Natural killer cell (primary cell): ENCODE measurements around the gene ZNF91. TPM values are rescaled to one million over a fixed set of nuclear protein-coding genes. Genes with fewer than 3 reads are reported as not detected.
"Not testable (repeated sequence)": the region's sequence is repeated elsewhere in the genome, so short reads cannot be mapped to it uniquely, and the experiment has no call there.

Source experiments
- ATAC-seq, 3 donors: fragments of 150-1000 bp in 2 of 3; fragments of 200-7000 bp in 1 of 3; cut with Tn5 transposase; 1 replicate in 1 of 3; 2 replicates in 2 of 3; pipeline ENCODE4 v1.10.0; 2021; ENCODE audit warnings: mild to moderate bottlenecking in 2 of 3, moderate library complexity in 2 of 3
- DNase-seq, 2 donors: peaks; one replicate each; pipeline versions ENCODE4 v3.0.0 to v3.0.0-alpha.2; 2013 to 2021; ENCODE audit warnings: mixed read lengths in 1 of 2
- H3K27ac ChIP-seq: one replicate; pipeline ENCODE4 v1.5.1; 2013; ENCODE audit warnings: mild to moderate bottlenecking, low read length
- H3K27me3 ChIP-seq: one replicate; pipeline ENCODE4 v1.6.1; 2013; ENCODE audit warnings: low read length; ENCODE audit not compliant: control insufficient read depth, insufficient read depth
- H3K36me3 ChIP-seq: one replicate; pipeline ENCODE4 v1.6.1; 2013; ENCODE audit warnings: low read length; ENCODE audit not compliant: control insufficient read depth, insufficient read depth
- H3K4me1 ChIP-seq: one replicate; pipeline ENCODE4 v1.6.1; 2013; ENCODE audit warnings: low read length; ENCODE audit not compliant: control insufficient read depth, insufficient read depth
- H3K4me3 ChIP-seq: one replicate; pipeline ENCODE4 v1.5.1; 2013; ENCODE audit warnings: low read length
- H3K9me3 ChIP-seq: one replicate; pipeline ENCODE4 v1.6.1; 2013; ENCODE audit warnings: low read length; ENCODE audit not compliant: control insufficient read depth, insufficient read depth
- H3K27ac Mint-ChIP-seq, 2 donors: one replicate each; pipeline ENCODE4 v1.8.0; 2022; ENCODE audit warnings: mild to moderate bottlenecking in 2 of 2, mixed read lengths in 2 of 2, moderate library complexity in 1 of 2
- H3K27me3 Mint-ChIP-seq, 2 donors: one replicate each; pipeline ENCODE4 v1.8.0; 2022; ENCODE audit warnings: low read depth in 2 of 2, mixed read lengths in 2 of 2
- H3K36me3 Mint-ChIP-seq: one replicate; pipeline ENCODE4 v1.8.0; 2022; ENCODE audit warnings: mixed read lengths
- H3K4me1 Mint-ChIP-seq, 2 donors: one replicate each; pipeline ENCODE4 v1.8.0; 2022; ENCODE audit warnings: mixed read lengths in 2 of 2
- H3K4me3 Mint-ChIP-seq: one replicate; pipeline ENCODE4 v1.8.0; 2022; ENCODE audit warnings: mild to moderate bottlenecking, moderate library complexity, mixed read lengths
- H3K9me3 Mint-ChIP-seq, 2 donors: one replicate each; pipeline ENCODE4 v1.8.0; 2022; ENCODE audit warnings: mixed read lengths in 2 of 2
- CTCF ChIP-seq: fragments of 200-600 bp; IDR thresholded peaks from one replicate; pipeline ENCODE4 v1.8.0; 2022; ENCODE audit warnings: antibody characterized with exemption
- WGBS: methylation state at CpG from one replicate; pipeline ENCODE4 v1.1.7; 2013; ENCODE audit warnings: missing lambda C conversion rate; ENCODE audit not compliant: insufficient coverage; 5-methylcytosine and 5-hydroxymethylcytosine counted together
- intact Hi-C: fragments of 100-400 bp; cut with micrococcal nuclease; formaldehyde crosslinking; loops from one replicate; pipeline ENCODE4 v1.14.2; 2022
- total RNA-seq, 4 donors: library from RNA; stranded (reverse); fragments of 120-200 nt in 1 of 4; gene quantifications; one replicate each; pipeline versions ENCODE4 v1.2.3 to v1.2.4, GENCODE V29; 2013 to 2022

Gene ZNF91
- total RNA-seq, 3 donors from 2014 or later (not counting 1 experiment from before 2014, with no cell fraction given): 92.3 to 144 (median 96.7) TPM

DNA sequence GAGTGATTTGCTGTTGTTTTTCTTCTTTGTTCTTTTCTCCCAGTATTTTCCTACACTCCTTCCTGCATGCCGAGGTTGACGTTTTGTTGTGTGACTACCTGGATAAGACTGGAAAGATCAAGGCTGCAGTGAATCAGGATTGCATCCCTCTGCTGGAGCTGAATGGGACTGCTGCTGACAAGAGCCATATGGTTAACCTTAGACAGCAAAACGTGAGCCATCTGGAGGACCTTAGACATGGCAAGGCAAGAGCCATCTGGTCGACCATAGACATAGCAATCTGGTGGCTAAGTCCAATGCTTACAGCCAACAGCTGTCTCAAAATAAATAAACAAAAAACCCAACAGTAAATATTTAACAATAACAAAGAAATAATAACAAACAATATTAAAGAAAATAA lies 42.6 kb upstream of the ZNF91 start:
- Histone ChIP-seq H3K27ac (no peak overlapping the region), H3K36me3 (no peaks in the 10 kb centered on the region), H3K4me1 (no peaks in the 10 kb centered on the region), H3K4me3 (no peak overlapping the region), H3K9me3 (peaks cover 13% of the 10 kb centered on the region), H3K27me3 (no peaks in the 10 kb centered on the region)
- Mint-ChIP-seq H3K4me1 (no peaks in the 10 kb centered on the region), H3K27me3 (no peaks in the 10 kb centered on the region), H3K9me3 (peaks cover 20 to 33% of the 10 kb centered on the region in 2 donors), H3K4me3 (no peak overlapping the region), H3K27ac (no peak overlapping the region), H3K36me3 (peaks cover 25% of the 10 kb centered on the region)
- 94% methylated on average over 4 of the region's 4 CpGs for WGBS
- intact Hi-C loops: no loop called here
- no peak for DNase-seq
- no peak for ATAC-seq
- TF ChIP-seq CTCF: no peak

- Mint-ChIP-seq H3K4me3 (no peak overlapping the region), H3K4me1 (no peaks in the 10 kb centered on the region), H3K27me3 (no peaks in the 10 kb centered on the region), H3K27ac (no peak overlapping the region), H3K36me3 (peaks cover 25% of the 10 kb centered on the region), H3K9me3 (peaks cover 20 to 33% of the 10 kb centered on the region in 2 donors)
- Histone ChIP-seq H3K36me3 (no peaks in the 10 kb centered on the region), H3K4me1 (no peaks in the 10 kb centered on the region), H3K9me3 (peaks cover 13% of the 10 kb centered on the region), H3K27ac (no peak overlapping the region), H3K27me3 (no peaks in the 10 kb centered on the region), H3K4me3 (no peak overlapping the region)
- WGBS: 90% methylated on average over 4 of the region's 4 CpGs
- intact Hi-C loops: no loop called here
- ATAC-seq: no peak
- DNase-seq: no peak
- no peak for TF ChIP-seq CTCF
Observed at GRCh38 chr19:23436944-23437343, 41.7 kb upstream of the ZNF91 start.

DNA sequence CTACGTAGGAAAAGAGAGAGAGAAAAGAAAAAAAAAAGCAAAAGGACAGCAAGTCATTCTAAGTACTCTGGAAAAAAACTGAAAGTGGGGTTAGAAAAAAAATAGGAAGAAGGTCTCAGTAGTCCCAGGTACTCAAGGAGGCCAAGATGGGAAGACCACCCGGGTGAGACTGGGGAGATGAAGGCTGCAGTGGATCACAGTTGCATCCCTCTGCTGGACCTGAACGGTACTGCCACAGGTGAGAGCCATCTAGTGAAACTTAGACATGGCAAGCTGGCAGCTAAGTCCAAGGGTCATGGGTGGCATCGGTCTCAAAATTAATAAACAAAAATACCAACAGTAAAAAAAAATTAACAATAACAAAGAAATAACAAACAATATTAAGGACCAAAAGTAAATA lies 41.0 kb upstream of the ZNF91 start:
- no peak for TF ChIP-seq CTCF
- Histone ChIP-seq H3K36me3 (no peaks in the 10 kb centered on the region), H3K27ac (no peak overlapping the region), H3K4me3 (no peak overlapping the region), H3K9me3 (peaks cover 13% of the 10 kb centered on the region), H3K27me3 (no peaks in the 10 kb centered on the region), H3K4me1 (no peaks in the 10 kb centered on the region)
- Mint-ChIP-seq H3K4me3 (no peak overlapping the region), H3K36me3 (peaks cover 25% of the 10 kb centered on the region), H3K27ac (no peak overlapping the region), H3K4me1 (no peaks in the 10 kb centered on the region), H3K27me3 (no peaks in the 10 kb centered on the region), H3K9me3 (peaks cover 20 to 33% of the 10 kb centered on the region in 2 donors)
- intact Hi-C loops: no loop called here
- DNase-seq (no peak), ATAC-seq (no peak)
- 97% methylated on average over 4 of the region's 4 CpGs for WGBS

DNA sequence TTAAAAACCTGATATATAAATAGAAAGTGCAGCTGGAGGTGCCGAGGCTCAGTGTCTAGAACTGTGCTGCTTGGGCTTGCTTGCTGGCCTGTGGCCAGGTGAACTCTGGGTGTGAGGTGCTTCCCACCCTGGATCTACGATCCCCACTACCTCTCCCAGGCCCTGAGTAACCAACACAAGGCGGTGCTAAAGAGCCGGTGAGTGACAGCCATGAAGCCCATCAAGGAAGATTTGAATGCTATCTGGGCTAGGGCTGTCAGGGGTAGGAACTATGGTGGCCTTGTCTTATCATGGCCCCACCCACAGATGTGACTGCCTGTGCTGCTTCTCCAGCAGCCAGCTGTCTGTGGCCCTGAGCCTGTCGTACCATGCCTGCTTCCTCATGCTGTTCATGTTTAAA lies 25.6 kb upstream of the ZNF91 start:
- no peak overlapping the region for H3K4me3 Mint-ChIP-seq
- intact Hi-C loops: no loop called here
- no peaks in the 10 kb centered on the region for H3K36me3 Mint-ChIP-seq
- H3K27me3 Mint-ChIP-seq: no peaks in the 10 kb centered on the region
- no peak overlapping the region for H3K27ac Mint-ChIP-seq
- Histone ChIP-seq H3K9me3 (peaks cover 9% of the 10 kb centered on the region), H3K27ac (no peak overlapping the region), H3K27me3 (peaks cover 2% of the 10 kb centered on the region), H3K4me3 (no peak overlapping the region), H3K4me1 (peaks cover 2% of the 10 kb centered on the region), H3K36me3 (no peaks in the 10 kb centered on the region)
- TF ChIP-seq CTCF: no peak
- 80% methylated on average over 5 of the region's 5 CpGs for WGBS
- DNase-seq (no peak), ATAC-seq (no peak)
- no peaks in the 10 kb centered on the region for H3K4me1 Mint-ChIP-seq
- no peaks in the 10 kb centered on the region for H3K9me3 Mint-ChIP-seq

- H3K4me3 ChIP-seq, H3K27me3 ChIP-seq, H3K27ac Mint-ChIP-seq, ATAC-seq, H3K27ac ChIP-seq, H3K36me3 ChIP-seq, H3K36me3 Mint-ChIP-seq, intact Hi-C loops, H3K4me3 Mint-ChIP-seq, H3K9me3 Mint-ChIP-seq, H3K9me3 ChIP-seq, DNase-seq, H3K4me1 Mint-ChIP-seq: not testable (repeated sequence)
- WGBS: 98% methylated on average over 27 of the region's 38 CpGs
- peaks cover 10% of the 10 kb centered on the region for H3K4me1 ChIP-seq
- H3K27me3 Mint-ChIP-seq: peaks cover 8 to 11% of the 10 kb centered on the region in 2 donors
Observed at GRCh38 chr19:23419261-23419660, 24.0 kb upstream of the ZNF91 start.
